HG03442 (cell line): ENCODE measurements around the gene SLC29A2.
"Not testable (repeated sequence)": the region's sequence is repeated elsewhere in the genome, so short reads cannot be mapped to it uniquely, and the experiment has no call there.

Experiments used
- ATAC-seq: cut with Tn5 transposase; IDR thresholded peaks from one replicate; pipeline ENCODE4 v1.9.1; 2021; ENCODE audit warnings: mild to moderate bottlenecking, moderate library complexity; ENCODE audit not compliant: unreplicated experiment

SLC29A2 gene

DNA sequence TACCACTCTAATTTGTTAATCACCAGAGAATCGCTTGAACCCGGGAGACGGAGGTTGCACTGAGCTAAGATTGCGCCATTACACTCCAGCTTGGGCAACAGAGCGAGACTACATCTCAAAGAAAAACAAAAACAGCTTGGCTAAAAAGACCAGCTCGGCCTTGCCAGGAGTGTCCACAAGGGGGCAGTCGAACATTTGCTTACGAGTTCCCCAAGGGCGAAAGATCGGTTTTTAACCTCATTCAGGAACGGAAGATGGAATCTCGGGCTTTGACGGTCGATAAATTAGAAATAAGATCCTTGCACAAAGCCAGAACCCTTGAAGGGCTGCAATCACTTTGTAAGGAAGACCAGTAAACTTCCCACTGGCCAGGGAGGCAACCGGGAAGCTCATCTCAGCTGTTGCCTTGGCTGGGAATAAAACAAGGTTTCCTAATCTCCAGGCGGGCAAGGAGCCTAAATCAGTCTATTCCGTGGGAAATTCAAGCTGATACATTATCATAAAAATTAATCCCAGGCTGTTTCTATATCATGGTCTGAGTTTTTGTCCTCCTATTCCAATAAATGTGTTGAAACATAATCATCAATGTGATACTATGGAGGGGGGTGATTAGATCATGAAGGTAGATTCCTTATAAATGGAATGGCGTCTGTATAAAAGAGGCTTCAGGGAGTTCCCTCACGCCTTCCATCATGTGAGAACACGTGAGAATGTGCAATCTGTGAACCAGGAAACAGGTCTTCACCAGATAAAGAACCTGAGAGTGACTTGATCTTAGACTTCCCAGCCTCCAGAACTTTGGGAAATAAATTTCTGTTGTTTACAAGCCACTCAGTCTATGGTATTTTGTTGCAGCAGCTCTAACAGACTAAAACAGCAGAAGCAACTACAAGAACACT, 14.9 kb upstream of the SLC29A2 start:
- ATAC-seq, result no peak

DNA sequence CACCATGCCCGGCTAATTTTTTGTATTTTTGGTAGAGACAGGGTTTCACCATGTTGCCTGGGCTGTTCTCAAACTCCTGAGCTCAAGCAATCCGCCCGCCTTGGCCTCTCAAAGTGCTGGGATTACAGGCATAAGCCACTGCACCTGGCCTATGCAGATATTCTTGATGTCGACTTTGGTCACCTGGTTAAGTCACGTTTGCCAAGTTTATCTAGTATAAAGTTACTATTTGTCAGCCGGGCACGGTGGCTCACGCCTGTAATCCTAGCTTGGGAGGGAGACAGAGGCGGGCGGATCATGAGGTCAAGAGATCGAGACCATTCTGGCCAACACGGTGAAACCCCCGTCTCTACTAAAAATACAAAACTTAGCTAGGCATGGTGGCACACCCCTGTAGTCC, 12.8 kb upstream of the SLC29A2 start:
- ATAC-seq, result not testable (repeated sequence)

DNA sequence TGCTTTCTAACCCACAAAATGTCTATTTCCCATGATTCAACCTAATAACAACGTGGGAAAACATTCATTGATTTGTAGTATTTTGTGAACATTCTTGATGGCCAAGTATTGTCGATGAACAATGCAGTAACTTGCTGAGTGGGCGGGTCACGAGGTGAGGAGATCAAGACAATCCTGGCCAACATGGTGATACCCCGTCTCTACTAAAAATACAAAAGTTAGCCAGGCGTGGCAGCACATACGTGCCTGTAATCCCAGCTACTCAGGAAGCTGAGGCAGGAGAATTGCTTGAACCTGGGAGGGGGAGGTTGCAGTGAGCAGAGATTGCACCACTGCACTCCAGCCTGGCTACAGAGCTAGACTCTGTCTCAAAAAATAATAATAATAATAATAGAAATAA, 8.7 kb upstream of the SLC29A2 start:
- ATAC-seq, result not testable (repeated sequence)

DNA sequence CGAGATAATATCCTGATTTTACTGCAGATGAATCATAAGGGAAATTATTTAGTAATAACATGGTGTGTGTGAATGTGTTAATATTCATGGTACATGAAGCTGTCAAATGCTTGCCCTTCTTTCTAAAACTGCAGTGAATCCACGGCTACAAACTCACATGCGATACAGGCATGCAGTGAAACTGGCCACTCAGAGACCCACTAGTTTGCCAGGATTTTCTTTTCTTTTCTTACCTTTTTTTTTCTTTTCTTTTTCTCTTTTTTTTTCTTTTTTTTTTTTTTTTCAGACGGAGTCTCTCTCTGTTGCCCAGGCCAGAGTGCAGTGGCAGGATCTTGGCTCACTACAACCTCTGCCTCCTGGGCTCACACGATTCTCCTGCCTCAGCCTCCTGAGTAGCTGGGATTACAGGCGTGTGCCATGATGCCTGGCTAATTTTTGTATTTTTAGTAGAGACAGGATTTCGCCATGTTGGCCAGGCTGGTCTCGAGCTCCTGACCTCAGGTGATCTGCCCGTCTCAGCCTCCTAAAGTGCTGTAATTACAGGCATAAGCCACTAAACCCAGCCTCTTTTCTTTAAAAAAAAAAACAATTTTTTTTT, 2.2 kb upstream of the SLC29A2 start:
- ATAC-seq, result not testable (repeated sequence)

DNA sequence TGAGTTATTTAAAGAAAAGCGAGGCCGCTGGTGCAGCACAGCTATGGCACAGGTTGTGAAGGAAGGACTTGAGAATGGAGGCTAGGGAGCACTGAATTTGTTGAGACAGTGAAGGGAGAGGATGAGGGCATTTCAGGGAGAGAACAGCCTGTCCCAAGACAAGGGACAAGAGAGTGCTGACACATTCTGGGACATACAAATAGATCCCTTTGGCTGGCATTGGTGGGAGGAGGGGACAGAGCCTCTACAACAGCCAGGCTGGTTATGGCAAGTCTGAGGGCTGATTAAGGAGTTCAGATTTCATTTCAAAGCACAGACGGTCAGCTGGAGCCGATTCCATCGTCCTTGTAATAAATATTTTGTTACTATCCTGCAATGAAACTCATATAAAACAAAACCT, 1.7 kb upstream of the SLC29A2 start:
- no peak for ATAC-seq

DNA sequence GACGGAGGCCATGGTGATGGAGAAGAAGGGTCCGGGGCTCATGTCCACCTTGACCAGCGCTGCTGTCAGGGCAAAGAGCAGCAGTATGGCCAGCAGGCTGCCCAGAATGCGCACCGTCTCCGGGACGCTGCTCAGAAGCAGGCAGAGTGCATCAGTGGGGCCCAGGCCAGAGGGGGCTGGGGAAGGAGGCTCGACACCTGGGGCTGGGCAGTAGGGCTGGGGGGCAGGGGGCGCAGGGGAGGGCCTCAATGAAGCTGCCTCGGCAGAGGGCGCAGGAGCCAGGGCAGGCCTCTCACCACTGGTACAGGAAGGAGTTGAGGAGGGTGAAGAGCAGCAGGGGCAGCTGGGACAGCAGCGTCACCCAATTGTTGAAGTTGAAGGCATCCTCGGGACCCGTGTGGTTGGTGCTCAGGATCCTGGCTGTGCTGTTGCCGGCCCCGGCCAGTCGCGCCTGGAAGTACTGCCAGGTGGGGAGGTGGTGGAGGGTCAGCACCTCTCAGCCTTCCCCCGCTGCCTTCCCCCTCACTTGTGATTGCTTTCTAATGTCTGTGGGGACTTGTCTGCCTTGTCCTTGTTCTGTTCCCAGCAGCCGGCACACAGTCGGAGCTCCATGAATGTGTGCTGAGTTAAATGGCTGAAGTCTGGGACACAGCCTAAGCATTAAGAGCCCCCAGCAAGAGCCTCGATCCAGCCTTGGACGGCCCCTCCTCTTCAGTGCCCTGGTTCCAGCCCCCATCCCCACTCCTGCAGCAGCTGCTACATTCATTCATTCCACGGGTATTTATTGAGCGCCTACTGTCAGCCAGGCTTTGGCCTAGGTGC, 2.3 kb downstream of the SLC29A2 start:
- ATAC-seq, result no peak

DNA sequence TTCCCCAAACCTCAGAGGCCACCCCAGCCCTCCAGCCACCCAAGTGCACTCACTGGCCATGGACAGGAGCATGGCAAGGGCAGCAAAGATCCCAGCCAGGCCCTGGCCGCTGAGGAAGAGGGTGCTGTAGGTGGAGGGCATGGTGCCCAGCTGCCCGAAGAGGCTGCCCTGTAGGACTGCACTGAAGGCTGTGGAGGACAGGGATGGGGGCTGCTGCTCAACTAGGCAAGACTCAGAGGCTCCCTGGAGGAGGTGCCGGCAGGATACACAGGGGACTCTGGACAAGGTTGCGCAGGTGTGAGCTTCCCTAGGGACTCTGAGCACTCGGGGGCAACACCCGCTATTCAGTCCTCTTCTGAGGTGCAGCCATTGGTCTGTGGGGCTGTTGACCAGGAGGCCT, 3.1 kb downstream of the SLC29A2 start:
- no peak for ATAC-seq

DNA sequence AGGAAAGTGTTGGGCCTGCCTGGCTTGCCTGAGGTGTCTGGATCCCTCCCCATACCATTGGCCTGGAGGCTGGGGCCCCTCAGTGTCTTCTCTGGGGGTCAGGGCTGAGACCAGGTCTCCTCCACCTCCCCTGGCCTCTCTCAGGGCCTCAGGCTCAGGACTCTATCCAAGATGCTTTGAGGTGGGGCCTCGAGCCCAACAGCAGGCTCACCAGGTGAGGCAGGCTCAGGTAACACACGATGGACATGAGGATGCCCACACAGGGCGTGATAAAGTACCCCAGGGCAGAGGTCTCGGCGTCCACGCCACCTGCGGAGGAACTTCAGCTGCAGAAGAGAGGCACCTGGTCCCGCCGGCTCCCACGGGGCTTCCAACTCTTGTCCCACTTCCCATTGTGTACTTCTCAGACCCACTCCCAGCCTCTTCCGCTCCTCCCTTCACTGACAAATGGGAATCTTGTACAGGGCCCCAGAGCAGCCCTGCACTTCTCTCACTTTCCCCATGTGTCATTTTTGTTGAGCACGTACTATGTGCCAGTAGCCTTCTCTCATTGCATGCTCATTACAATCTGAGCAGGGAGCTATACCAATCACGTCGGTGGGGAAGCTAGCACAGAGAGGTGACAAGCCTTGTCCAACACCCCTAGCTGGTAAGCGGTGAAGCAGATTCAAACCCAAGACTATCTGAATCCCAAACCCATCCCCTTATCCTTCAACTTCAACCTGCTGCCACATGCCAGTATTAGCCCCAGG, 3.8 kb downstream of the SLC29A2 start:
- no peak for ATAC-seq

DNA sequence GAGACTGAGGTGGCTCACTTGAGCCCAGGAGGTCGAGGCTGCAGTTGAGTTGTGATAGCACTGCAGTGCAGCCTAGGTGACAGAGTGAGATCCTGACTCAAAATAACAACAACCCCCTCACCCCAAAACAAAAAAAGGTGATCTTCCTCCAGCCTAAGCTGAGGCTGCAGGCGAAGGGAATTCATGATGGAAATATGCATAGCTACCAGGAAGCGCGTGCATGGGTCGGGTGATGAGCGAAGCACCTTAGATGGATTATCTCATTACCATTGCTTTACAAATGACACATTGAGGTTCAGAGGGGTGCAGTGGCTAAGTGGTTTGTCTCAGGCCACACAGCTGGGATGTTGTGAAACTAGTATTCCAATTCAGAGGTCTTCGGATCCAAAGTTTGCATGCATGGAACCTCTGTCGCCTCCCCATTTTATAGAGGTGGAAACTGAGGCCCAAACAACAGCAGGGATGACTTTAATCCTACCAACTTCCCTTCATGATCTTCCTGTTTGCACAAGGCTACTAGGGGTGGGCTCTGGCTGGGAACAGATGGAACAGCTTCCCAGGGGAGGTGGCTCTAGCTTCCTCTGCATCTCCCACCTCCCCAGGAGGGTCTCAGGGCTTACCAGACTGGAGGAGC, 4.6 kb downstream of the SLC29A2 start:
- ATAC-seq, result no peak

DNA sequence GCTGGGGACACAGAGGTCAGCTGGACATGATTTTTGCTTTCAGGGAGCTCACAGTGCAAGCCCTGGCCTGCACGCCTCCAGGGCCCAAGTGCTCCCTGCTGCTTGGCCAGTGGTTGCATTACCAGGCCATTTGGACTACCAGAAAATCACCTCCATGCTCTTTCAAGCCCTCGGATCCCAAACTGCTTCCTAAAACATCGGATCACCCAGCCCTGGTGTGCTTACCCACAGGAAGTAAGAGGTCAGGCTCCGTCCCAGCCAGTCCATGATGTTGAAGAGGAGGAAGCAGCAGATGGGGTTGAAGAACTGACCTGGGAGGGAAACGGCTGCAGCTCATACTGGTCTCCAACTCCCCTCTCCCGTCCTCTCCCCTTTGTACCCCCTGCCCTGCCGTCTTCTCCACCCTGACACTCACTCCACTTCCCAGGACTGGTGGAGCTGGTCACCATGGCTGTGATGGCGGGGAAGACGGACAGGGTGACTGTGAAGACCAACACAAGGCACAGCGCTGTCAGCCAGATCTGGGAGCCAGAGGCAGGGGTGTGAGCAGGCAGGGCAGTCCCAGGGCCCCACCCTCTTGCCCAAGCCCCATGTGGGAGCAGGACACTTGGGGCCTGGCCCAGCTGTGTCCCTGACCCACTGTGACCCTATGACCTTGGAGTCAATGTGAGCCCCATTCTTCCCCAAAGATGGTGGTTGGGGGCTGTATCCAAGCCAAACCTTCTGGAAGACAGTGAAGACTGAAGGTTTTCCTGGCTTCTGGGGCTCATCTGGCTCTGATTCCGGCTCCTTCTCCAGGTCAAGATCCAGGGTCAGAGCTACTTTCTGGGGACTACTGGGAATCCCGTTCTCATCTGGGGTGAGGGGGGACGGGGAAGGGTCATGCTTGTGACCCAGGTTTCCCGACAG, 5.6 kb downstream of the SLC29A2 start:
- no peak for ATAC-seq

DNA sequence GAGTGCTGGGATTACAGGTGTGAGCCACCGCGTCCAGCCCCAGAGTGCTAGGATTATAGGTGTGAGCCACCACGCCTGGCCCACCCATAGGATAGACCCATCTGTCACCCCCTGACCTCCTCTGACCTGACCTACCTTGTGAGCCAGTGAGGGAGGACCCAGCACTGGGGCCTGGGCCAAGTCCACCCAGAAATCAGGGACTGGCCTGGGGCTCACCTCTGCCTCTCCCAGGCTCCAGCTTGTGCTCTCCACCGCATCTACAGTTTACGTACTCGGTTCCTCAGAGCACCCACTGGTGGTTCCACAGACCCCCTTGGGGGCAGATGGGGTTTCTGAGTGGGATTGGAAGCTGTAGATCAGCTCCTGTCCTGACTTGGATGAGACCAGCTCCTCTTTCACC, 6.4 kb downstream of the SLC29A2 start:
- ATAC-seq, result no peak

DNA sequence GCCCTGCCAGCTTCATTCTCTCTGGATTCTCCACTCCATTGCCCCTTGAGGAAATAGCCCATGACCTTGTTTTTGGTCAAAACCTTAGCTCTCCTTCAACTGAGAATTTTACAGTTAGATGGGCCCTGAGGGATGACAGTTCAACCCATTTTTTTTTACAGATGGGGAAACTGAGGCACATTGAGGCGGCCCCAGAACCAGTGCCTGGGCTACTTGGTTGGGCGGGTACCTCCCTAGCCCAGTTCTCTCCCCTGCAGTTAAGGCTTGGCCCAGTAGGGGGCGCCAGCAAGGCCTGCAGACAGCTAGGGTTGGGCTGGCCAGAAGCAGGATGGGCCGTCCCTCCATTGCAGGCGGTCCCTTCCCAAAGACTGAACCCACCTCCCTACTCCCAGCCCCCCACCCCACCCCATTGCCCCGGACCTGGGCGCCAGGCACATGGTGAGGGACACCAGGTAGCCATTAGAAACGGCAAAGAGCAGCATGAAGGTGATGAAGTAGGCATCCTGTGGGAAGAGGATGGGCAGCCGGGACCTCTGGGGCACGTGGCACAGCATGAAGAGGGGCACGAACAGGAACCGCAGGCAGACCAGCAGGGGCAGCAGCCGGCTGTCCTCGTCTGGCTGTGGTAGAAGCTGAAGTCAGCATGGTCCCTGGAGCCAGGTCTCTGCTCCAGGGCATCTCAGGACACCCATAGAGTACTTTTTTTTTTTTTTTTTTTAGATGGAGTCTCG, 7.6 kb downstream of the SLC29A2 start:
- no peak for ATAC-seq

DNA sequence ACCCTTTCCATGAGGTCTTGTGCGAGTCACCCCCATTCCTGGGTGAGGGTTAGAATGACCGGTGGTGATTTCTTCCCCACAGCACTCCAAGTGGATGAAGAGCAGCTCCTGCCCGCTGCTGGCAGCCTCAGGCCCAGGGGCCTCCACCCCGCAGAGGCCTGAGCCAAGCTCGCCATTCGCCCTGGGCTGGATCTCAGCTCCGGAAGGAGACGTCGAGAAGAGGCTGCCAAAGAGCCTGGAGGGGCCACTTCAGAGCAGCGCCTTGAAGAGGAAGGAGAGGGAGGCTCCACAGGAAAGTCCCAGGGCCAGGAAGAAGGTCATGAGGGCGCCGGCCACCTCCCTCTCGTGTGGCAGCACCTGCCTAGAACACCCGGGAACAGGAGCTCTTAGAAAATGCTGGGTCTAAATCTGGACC, 8.4 kb downstream of the SLC29A2 start:
- ATAC-seq, result no peak

DNA sequence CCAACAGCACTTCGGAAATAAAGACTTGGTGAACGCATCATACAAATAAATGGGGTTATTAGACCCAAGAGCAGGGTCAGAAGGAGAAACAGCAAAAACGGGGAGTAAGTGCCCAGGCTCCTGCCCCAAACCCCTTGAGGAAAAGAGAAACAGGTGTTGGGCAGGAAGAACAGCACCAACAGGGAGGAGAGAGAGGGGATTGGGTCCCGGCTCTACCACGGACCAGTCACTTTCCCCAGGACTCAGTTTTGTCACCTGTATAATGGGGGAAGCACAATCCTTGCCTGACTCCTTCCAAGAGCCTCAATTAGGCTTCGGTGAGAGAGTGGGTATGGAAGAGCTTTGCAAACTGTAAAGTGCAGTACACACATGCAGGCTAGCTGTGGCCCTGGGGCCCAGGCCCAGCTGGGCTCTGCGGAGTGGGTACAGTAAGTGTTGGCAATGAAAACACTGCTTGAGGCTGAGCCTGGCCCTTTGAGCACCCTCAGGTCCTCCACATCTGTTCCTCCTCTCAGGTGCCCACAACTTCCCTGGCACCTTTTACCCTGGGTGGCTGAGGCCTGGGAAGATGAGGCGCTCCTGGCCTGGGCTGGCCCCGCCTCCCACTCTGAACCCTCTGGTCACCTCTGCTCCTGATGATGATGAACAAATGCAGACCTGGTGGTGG, 8.9 kb downstream of the SLC29A2 start:
- ATAC-seq, result no peak

DNA sequence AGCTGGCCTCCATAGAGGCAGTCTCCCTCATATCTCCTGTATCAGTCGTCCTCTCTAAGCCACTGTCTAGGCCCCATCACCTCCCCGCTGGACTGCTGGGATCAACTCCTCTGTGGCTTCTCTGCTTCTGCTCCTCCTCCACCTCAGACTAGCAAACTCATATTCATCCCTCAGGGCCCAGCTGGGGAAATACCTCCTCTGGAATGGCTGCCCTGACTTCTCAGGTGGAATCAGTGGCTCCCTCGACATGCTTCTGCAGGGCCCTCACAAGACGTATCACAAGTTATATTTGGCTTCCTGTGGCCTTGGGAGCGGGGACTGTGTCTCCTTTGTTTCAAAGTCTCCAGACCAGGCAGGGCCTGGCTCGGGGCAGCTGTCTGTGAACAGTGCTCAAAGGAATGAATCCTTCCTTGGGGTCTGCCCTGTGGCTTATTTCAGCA, 10.0 kb downstream of the SLC29A2 start:
- ATAC-seq, result no peak

DNA sequence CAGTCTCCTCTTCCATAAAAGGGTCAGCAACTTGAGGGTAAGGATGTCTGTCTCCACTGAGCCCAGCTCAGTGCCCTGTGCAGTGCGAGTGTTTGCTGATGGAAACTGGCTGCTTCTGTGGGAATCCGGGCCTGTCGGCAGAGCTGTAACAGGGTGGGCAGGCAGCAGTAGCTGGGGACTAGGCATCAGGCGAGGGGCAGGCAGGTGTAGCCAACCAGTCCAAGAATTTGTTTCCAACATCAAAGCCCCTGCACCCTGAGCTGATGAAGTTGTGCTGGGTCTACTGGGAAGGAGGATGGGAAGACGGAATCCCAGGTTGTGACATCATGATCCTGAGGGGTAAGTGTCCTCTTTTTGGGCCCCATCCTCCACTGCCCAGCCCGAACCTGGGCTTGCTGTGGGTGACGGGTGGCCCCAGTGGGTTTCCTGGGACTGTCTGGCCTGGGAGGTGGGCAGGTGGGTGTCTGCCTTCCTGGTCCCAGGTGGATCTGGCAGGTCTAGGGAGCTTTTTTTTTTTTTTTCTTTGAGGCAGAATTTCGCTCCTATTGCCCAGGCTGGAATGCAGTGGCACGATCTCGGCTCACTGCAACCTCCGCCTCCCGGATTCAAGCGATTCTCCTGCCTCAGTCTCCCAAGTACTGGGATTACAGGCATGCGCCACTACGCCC, 11.0 kb downstream of the SLC29A2 start:
- ATAC-seq, result no peak

DNA sequence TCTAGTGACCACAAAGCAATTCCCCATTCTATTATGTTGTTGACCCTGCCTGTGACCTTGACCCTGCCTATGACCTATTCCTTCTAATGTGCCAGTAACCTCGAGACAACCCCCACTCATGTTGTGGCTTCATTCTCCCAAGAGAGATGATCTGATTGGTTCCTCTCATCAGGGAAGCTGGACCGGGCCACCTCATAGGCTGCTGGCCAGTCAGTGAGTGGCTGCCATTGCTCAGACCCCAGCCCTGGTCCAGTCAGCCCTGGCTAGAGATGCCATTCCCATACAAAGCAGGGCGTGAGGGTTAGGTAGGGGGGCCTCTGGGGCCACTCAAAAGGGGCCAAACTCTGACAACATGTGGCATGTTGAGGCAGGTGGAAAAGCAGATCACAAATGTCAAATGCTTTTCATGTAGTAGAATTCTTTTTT, 11.9 kb downstream of the SLC29A2 start:
- no peak for ATAC-seq
